ENCODE results near the gene AGMO.

The AGMO gene

GRCh38 chr7:15561835-15562234, at the start of gene AGMO:
Gene AGMO (minus strand): TSS chr7:15562015.
- DNase-seq, result no peak

- DNase-seq, result no peak
Observed at GRCh38 chr7:15610503-15610902, 48.7 kb upstream of the AGMO start.

GRCh38 chr7:15609287-15609686, 47.5 kb upstream of the AGMO start:
- no peak for DNase-seq

GRCh38 chr7:15607529-15608210, 45.9 kb upstream of the AGMO start:
- DNase-seq, result no peak

- no peak for DNase-seq
Observed at GRCh38 chr7:15606561-15606960, 44.7 kb upstream of the AGMO start.

- no peak for DNase-seq
Observed at GRCh38 chr7:15604166-15604565, 42.4 kb upstream of the AGMO start.

GRCh38 chr7:15603124-15603523, 41.3 kb upstream of the AGMO start:
- DNase-seq, result no peak

GRCh38 chr7:15602236-15602635, 40.4 kb upstream of the AGMO start:
- DNase-seq, result peak; percentile 70

GRCh38 chr7:15601175-15601574, 39.4 kb upstream of the AGMO start:
- no peak for DNase-seq

GRCh38 chr7:15600298-15600697, 38.5 kb upstream of the AGMO start:
- no peak for DNase-seq

- DNase-seq, result no peak
Observed at GRCh38 chr7:15594461-15594860, 32.6 kb upstream of the AGMO start.

- no peak for DNase-seq
Observed at GRCh38 chr7:15593382-15593781, 31.6 kb upstream of the AGMO start.

GRCh38 chr7:15586266-15586665, 24.5 kb upstream of the AGMO start:
- no peak for DNase-seq

GRCh38 chr7:15584575-15584974, 22.8 kb upstream of the AGMO start:
- no peak for DNase-seq

- DNase-seq, result no peak
Observed at GRCh38 chr7:15582773-15583172, 21.0 kb upstream of the AGMO start.

GRCh38 chr7:15581352-15581951, 19.6 kb upstream of the AGMO start:
- no peak for DNase-seq

- no peak for DNase-seq
Observed at GRCh38 chr7:15580604-15581351, 19.0 kb upstream of the AGMO start.

GRCh38 chr7:15577600-15577999, 15.8 kb upstream of the AGMO start:
- no peak for DNase-seq

- DNase-seq, result no peak
Observed at GRCh38 chr7:15571301-15571878, 9.6 kb upstream of the AGMO start.

GRCh38 chr7:15567652-15568051, 5.8 kb upstream of the AGMO start:
- DNase-seq, result no peak

- DNase-seq, result no peak
Observed at GRCh38 chr7:15567036-15567435, 5.2 kb upstream of the AGMO start.

- no peak for DNase-seq
Observed at GRCh38 chr7:15566476-15566875, 4.7 kb upstream of the AGMO start.

GRCh38 chr7:15560968-15561367, 847 bp downstream of the AGMO start:
- no peak for DNase-seq

- no peak for DNase-seq
Observed at GRCh38 chr7:15559416-15559928, 2.3 kb downstream of the AGMO start.
